Activated naive CD4-positive, alpha-beta T cell treated with anti-CD3 and anti-CD28 coated beads, Interleukin-2, amount 50 U/mL, for 24 hours (primary cell): ENCODE measurements around the gene SEMA5A.

Experiments
- H3K27ac Mint-ChIP-seq: one replicate; pipeline ENCODE4 v1.8.0; 2021; ENCODE audit warnings: mild to moderate bottlenecking, mixed read lengths
- H3K27me3 Mint-ChIP-seq: one replicate; pipeline ENCODE4 v1.8.0; 2021; ENCODE audit warnings: mixed read lengths
- H3K36me3 Mint-ChIP-seq: one replicate; pipeline ENCODE4 v1.8.0; 2021; ENCODE audit warnings: mixed read lengths
- H3K4me1 Mint-ChIP-seq: one replicate; pipeline ENCODE4 v1.8.0; 2021; ENCODE audit warnings: mixed read lengths
- H3K4me3 Mint-ChIP-seq: one replicate; pipeline ENCODE4 v1.8.0; 2021; ENCODE audit warnings: mild to moderate bottlenecking, mixed read lengths
- H3K9me3 Mint-ChIP-seq: one replicate; pipeline ENCODE4 v1.8.0; 2021; ENCODE audit warnings: mixed read lengths

Gene SEMA5A

GRCh38 chr5:9477537-9477936, 68.3 kb downstream of the SEMA5A start:
- H3K9me3 Mint-ChIP-seq, result peaks cover 16% of the 10 kb centered on the region
- no peak overlapping the region for H3K4me3 Mint-ChIP-seq
- no peaks in the 10 kb centered on the region for H3K27me3 Mint-ChIP-seq
- no peaks in the 10 kb centered on the region for H3K36me3 Mint-ChIP-seq
- H3K4me1 Mint-ChIP-seq, result no peaks in the 10 kb centered on the region
- no peak overlapping the region for H3K27ac Mint-ChIP-seq

- H3K36me3 Mint-ChIP-seq, result no peaks in the 10 kb centered on the region
These were observed 71.5 kb downstream of the SEMA5A start for GRCh38 chr5:9474219-9475002.

GRCh38 chr5:9473624-9474023, 72.3 kb downstream of the SEMA5A start:
- H3K4me1 Mint-ChIP-seq, result no peaks in the 10 kb centered on the region
- H3K27me3 Mint-ChIP-seq, result no peaks in the 10 kb centered on the region
- no peak overlapping the region for H3K27ac Mint-ChIP-seq
- H3K9me3 Mint-ChIP-seq, result peaks cover 16% of the 10 kb centered on the region
- H3K36me3 Mint-ChIP-seq, result no peaks in the 10 kb centered on the region
- no peak overlapping the region for H3K4me3 Mint-ChIP-seq

More at GRCh38 chr5:9474219-9475002, 71.5 kb downstream of the SEMA5A start:
- Mint-ChIP-seq H3K4me1 (no peaks in the 10 kb centered on the region), H3K9me3 (peaks cover 16% of the 10 kb centered on the region), H3K4me3 (no peak overlapping the region), H3K27ac (no peak overlapping the region), H3K27me3 (no peaks in the 10 kb centered on the region)

- H3K4me1 Mint-ChIP-seq, result no peaks in the 10 kb centered on the region
- no peaks in the 10 kb centered on the region for H3K36me3 Mint-ChIP-seq
- H3K4me3 Mint-ChIP-seq, result no peak overlapping the region
- H3K27ac Mint-ChIP-seq, result no peak overlapping the region
- H3K27me3 Mint-ChIP-seq, result no peaks in the 10 kb centered on the region
- H3K9me3 Mint-ChIP-seq, result peaks cover 5% of the 10 kb centered on the region
These were observed 75.5 kb downstream of the SEMA5A start for GRCh38 chr5:9470410-9470809.

- Mint-ChIP-seq H3K4me3 (no peak overlapping the region), H3K27ac (no peak overlapping the region), H3K4me1 (no peaks in the 10 kb centered on the region), H3K27me3 (no peaks in the 10 kb centered on the region), H3K9me3 (peaks cover 1% of the 10 kb centered on the region), H3K36me3 (no peaks in the 10 kb centered on the region)
These were observed 77.9 kb downstream of the SEMA5A start for GRCh38 chr5:9468060-9468388.

- H3K4me3 Mint-ChIP-seq, result no peak overlapping the region
- H3K27ac Mint-ChIP-seq, result no peak overlapping the region
- H3K27me3 Mint-ChIP-seq, result no peaks in the 10 kb centered on the region
- H3K4me1 Mint-ChIP-seq, result no peaks in the 10 kb centered on the region
- H3K36me3 Mint-ChIP-seq, result no peaks in the 10 kb centered on the region
- H3K9me3 Mint-ChIP-seq, result peaks cover 3% of the 10 kb centered on the region
These were observed 78.4 kb downstream of the SEMA5A start for GRCh38 chr5:9467199-9468059.

- H3K36me3 Mint-ChIP-seq, result no peaks in the 10 kb centered on the region
- no peaks in the 10 kb centered on the region for H3K27me3 Mint-ChIP-seq
- H3K4me3 Mint-ChIP-seq, result no peak overlapping the region
- no peaks in the 10 kb centered on the region for H3K4me1 Mint-ChIP-seq
- no peak overlapping the region for H3K27ac Mint-ChIP-seq
- peaks cover 3% of the 10 kb centered on the region for H3K9me3 Mint-ChIP-seq
These were observed 79.2 kb downstream of the SEMA5A start for GRCh38 chr5:9466697-9467096.

- Mint-ChIP-seq H3K36me3 (no peaks in the 10 kb centered on the region), H3K9me3 (peaks cover 3% of the 10 kb centered on the region), H3K4me3 (no peak overlapping the region), H3K4me1 (no peaks in the 10 kb centered on the region), H3K27ac (no peak overlapping the region), H3K27me3 (no peaks in the 10 kb centered on the region)
These were observed 81.4 kb downstream of the SEMA5A start for GRCh38 chr5:9464478-9464877.

- Mint-ChIP-seq H3K4me1 (no peaks in the 10 kb centered on the region), H3K9me3 (peaks cover 3% of the 10 kb centered on the region), H3K36me3 (no peaks in the 10 kb centered on the region), H3K4me3 (no peak overlapping the region), H3K27me3 (no peaks in the 10 kb centered on the region), H3K27ac (no peak overlapping the region)
These were observed 83.8 kb downstream of the SEMA5A start for GRCh38 chr5:9462109-9462508.

- H3K27ac Mint-ChIP-seq, result no peak overlapping the region
- no peaks in the 10 kb centered on the region for H3K4me1 Mint-ChIP-seq
- H3K27me3 Mint-ChIP-seq, result no peaks in the 10 kb centered on the region
- no peak overlapping the region for H3K4me3 Mint-ChIP-seq
- H3K36me3 Mint-ChIP-seq, result no peaks in the 10 kb centered on the region
- peaks cover 3% of the 10 kb centered on the region for H3K9me3 Mint-ChIP-seq
These were observed 84.8 kb downstream of the SEMA5A start for GRCh38 chr5:9460885-9461645.

GRCh38 chr5:9456435-9457042, 89.3 kb downstream of the SEMA5A start:
- H3K36me3 Mint-ChIP-seq, result no peaks in the 10 kb centered on the region
- no peaks in the 10 kb centered on the region for H3K4me1 Mint-ChIP-seq
- H3K27me3 Mint-ChIP-seq, result no peaks in the 10 kb centered on the region
- H3K9me3 Mint-ChIP-seq, result no peaks in the 10 kb centered on the region
- H3K27ac Mint-ChIP-seq, result no peak overlapping the region
- no peak overlapping the region for H3K4me3 Mint-ChIP-seq

- Mint-ChIP-seq H3K9me3 (no peaks in the 10 kb centered on the region), H3K4me1 (no peaks in the 10 kb centered on the region), H3K27me3 (no peaks in the 10 kb centered on the region)
These were observed 89.9 kb downstream of the SEMA5A start for GRCh38 chr5:9455826-9456434.

GRCh38 chr5:9454491-9454890, 91.4 kb downstream of the SEMA5A start:
- no peaks in the 10 kb centered on the region for H3K4me1 Mint-ChIP-seq
- no peaks in the 10 kb centered on the region for H3K9me3 Mint-ChIP-seq
- H3K27ac Mint-ChIP-seq, result no peak overlapping the region
- no peaks in the 10 kb centered on the region for H3K36me3 Mint-ChIP-seq
- no peak overlapping the region for H3K4me3 Mint-ChIP-seq
- peaks cover 1% of the 10 kb centered on the region for H3K27me3 Mint-ChIP-seq

More at GRCh38 chr5:9455826-9456434, 89.9 kb downstream of the SEMA5A start:
- Mint-ChIP-seq H3K27ac (no peak overlapping the region), H3K36me3 (no peaks in the 10 kb centered on the region), H3K4me3 (no peak overlapping the region)

GRCh38 chr5:9454012-9454481, 91.8 kb downstream of the SEMA5A start:
- no peaks in the 10 kb centered on the region for H3K36me3 Mint-ChIP-seq
- H3K9me3 Mint-ChIP-seq, result no peaks in the 10 kb centered on the region
- H3K4me3 Mint-ChIP-seq, result no peak overlapping the region
- peaks cover 1% of the 10 kb centered on the region for H3K27me3 Mint-ChIP-seq
- H3K27ac Mint-ChIP-seq, result no peak overlapping the region
- no peaks in the 10 kb centered on the region for H3K4me1 Mint-ChIP-seq

GRCh38 chr5:9453480-9454011, 92.3 kb downstream of the SEMA5A start:
- H3K27ac Mint-ChIP-seq, result no peak overlapping the region
- H3K4me1 Mint-ChIP-seq, result no peaks in the 10 kb centered on the region
- no peak overlapping the region for H3K4me3 Mint-ChIP-seq

More at GRCh38 chr5:9453480-9454011, 92.3 kb downstream of the SEMA5A start:
- H3K9me3 Mint-ChIP-seq, result peaks cover 4% of the 10 kb centered on the region
- H3K27me3 Mint-ChIP-seq, result peaks cover 1% of the 10 kb centered on the region
- no peaks in the 10 kb centered on the region for H3K36me3 Mint-ChIP-seq
